Activated CD4-positive, alpha-beta T cell treated with anti-CD3 and anti-CD28 coated beads, Interleukin-2, amount 50 U/mL, for 4 hours (primary cell): ENCODE data around the gene ORM2.
A peak's percentile ranks its signal among the peaks of the same experiment; 100 is the strongest.

ENCODE experiments used
- DNase-seq, 2 experiments: peaks; one replicate each; pipeline ENCODE4 v3.0.0-alpha.2; 2020

The ORM2 gene

DNA sequence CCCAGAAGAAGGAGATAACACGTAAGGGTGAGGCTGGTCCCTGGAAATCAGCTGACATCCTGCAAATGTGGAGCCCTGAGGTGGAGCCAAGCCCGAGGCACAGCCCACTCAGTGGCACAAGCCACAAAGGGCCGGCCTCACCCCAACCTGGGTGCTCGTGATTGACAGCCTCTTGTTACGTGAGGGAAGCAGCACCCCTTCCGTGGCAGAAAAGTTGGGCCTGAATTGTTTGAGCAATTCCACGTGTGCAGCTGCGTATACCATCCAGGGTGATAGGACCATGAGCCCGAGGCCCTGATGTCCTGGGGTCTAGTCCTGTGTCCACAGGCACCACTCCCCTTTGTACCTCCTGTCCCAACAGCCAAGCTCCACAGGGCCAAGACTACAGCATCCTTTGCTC lies 4.8 kb downstream of the ORM2 start:
- no peak for DNase-seq

DNA sequence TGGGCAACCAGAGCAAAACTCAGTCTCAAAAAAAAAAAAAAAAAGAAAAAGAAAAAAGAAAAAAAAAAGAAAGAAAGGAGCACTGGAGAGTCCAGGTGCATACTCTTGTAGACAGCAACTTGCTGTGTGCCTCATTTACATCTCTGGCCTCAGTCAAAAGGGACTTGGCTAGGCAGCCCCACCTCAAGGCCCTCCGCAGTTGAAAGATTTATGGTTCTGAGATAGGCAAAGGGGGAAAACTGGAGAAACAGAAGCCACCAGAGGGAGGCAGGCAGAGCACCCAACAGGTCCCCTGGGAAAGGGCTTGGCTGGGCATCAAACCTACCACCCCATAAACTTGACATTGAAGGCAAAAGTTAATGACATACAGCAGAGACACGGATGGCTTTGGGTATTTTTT lies 6.1 kb downstream of the ORM2 start:
- no peak for DNase-seq

DNA sequence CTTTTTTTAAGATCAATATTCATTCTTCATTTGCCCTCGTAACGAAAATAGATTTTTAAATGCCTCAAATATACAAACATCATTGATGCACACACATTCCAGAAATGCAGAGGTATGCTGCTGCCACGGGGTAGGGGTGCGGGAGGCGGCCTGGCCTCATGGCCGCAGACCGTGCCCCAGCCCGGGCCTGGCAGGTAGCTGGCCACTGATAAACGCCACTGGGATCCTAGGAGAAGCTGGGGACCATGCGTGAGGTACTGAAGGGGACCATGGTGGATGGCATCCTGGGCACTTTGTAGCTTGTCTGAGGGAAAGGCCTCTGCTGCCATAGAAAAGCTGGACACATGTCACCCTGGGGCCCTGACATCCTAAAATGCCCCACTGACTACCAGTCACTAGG lies 6.5 kb downstream of the ORM2 start:
- no peak for DNase-seq

DNA sequence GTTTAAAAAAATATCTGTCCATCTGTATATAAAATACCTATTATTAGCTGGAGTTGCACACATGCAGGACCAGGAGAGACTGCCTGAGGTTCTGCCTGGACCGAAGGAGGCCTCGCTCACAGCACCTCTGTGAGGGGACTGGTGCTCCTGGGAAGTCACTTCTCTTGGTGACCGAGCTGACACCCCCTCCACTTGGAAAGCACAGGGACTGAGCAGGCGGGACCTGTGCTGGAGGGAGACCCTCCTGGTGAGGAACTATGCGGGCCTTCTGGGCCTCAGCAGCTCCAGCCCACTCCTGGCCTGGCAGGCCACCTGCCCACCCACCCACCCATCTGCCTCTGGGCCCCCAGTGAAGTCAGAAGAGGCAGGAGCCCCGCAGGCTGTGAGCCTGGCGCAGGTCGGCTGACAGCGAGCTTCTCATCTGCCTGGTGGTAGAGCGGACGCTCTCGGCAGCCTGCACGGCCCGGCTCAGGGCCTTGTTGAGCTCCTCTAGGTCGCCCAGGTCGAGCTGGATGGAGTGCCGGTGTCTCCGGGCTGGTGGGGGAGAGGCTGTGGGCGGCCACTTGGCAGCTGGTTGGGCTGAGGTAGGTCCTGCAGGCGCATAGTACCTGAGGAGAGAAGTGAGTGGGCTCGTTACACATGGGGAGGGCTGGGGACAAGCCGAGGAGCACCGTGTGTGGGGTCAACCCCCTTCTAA lies 7.2 kb downstream of the ORM2 start:
- DNase-seq: no peak

DNA sequence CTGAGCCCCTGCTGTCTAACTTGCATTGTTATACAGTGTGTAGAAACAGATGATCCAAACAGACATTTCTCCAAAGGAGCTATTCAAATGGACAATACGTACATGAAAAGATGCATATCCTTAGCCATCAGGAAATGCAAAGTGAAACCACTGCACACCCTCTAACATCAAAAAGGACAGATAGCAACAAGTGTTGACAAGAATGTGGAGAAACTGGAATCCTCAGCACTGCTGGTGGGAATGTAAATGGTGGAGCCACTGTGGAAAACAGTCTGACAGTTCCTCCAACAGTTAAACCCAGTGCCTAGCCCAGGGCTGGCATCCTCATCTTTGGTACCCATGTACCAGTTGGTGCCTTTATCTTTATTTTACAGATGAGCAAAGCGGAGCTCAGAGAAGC lies 8.5 kb downstream of the ORM2 start:
- no peak for DNase-seq

DNA sequence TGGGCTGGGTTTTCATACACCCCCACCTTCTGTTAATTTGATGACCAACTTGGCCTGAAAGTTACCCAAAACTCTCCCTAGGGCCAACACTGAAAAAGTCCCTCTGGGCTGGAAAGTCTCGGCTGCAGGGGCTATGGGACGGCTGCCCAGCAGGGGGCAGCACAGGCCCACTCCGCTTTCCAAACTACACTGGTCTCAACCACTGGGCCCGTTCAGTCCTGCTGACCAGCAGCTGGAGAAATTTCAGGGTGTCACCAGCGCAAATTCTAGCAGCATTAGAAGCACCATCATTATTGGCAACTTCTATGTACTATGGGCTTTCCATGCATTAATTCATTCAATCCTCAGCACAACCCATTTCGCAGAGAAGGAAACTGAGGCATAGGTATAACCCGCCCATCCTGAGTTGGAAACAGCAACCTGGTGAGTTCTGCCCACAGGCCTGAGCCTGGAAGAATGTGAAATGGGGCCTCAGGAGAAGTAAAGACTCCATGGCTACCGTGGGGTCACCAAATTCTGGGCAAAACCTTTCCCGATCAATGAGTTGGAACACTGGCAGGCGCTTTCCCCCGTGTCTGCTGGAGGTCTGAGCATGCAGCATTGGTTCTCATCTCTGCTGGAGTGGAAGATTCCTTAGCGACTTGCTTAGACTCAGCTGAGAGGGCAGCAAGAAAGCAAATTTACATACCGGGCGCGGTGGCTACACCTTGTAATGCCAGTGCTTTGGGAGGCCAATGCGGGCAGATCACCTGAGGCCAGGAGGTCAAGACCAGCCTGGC lies 9.7 kb downstream of the ORM2 start:
- DNase-seq: peak; percentile 43 to 53

DNA sequence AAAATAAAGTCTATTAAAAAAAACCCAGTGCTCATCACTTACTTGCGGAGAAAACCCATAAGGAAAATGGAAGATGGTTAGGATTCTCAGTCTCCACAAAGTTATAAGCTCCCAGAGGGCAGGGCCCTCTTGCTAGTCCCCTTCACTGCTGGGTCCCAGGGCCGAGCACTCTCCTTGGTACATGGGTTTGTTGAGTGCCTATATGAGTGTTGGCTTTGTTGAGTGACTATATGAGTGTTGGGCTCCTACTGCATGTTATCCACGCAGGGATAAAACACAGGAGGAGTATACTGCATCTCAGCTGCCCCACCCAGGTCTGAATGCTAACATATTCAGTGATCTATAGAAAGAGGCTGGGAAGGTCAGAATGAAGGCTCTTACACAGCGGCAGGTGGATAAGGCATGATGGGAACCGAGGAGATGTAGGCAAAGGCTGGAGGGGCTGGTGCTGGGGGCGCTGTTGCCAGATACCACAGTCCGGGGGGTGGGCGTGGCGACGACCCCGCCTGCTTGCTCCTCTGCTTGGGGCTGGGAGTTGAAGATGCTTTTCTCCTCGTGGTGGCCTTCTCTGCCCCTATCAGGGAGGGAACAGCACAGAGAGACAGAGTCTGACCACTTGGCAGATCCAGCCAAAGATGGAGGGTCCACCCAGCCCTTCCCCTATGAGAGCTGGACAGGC lies 11.6 kb downstream of the ORM2 start:
- DNase-seq: no peak

DNA sequence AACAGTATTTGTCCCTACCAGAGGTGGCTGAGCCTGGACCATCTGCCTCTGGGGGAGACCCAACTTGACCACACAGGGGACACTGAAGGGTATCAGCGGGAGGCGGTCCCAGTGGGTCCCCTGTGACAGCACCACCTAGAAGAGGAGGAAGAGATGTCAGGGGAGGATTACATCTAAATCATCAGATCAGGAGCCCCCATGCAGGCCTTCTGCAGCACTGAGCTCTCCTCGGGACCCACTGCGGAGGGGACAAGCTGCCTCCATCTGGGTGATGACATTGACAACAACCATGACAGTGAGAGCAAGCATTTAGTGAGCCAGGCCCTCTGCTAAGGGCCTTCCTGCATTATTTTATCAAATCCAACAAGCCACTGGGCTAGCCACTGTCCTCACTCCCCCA lies 12.3 kb downstream of the ORM2 start:
- DNase-seq: no peak

DNA sequence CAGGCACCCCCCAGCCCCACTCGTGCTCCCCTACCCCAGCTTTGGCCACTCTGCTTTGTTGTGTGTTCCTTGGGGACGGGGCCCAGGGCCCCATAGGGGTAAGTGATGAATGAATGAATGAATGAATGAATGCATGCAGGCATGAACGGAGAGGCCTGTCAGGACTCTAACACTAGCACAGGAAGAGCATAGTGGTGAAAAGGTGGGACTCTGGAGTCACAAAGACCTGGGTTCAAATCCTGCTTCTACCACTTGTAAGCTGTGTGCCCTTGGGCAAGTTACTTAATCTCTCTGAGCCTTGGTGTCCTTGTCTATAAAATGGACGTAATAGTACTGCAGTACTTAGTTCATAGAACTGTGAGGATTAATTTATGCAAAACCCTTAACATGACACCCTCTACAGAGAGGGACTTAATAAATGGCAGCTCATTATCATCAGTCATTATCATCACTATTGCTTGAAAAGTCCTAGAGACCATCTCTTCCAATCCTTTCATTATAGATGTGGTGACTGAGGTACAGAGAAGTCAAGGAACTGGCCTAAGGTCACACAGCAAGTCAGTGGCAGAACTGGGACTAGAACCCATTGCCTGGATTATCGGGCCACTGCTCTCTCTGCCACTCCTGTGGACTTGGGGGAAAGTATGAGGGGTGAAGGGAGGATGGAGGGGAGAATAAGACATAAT lies 13.2 kb downstream of the ORM2 start:
- DNase-seq: no peak

DNA sequence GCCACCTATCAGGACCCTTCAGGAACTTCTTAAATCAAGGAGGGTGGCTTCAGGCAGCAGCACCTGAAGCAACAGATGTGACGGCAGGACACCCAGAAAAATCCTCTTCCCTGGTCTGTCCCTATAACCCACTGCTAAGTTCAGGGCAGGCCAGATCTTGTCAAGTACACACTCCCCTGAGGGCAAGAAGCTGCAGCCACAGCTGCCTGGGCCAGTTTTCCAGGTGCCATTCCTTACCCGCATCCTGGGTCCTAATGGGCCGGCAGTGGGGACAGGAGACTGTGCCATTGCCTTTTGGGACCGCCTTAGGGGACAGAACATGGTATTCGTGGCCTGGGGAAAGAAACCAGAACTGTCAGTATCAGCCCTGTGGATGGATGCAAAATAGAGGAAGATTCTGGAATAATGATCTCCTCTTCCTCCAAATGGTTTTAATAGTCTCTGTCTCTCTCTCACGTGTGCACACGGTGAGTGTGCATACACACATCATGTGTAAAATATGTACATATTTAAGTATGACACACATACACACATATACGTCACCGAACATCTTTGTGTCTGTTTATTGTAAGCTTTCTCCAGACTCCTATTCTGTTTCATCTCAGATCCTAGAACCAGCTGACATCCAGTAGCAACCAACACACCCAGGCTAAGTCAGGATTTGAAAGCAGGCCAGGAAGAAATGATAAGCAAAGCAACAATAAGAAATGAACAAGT lies 14.0 kb downstream of the ORM2 start:
- no peak for DNase-seq

DNA sequence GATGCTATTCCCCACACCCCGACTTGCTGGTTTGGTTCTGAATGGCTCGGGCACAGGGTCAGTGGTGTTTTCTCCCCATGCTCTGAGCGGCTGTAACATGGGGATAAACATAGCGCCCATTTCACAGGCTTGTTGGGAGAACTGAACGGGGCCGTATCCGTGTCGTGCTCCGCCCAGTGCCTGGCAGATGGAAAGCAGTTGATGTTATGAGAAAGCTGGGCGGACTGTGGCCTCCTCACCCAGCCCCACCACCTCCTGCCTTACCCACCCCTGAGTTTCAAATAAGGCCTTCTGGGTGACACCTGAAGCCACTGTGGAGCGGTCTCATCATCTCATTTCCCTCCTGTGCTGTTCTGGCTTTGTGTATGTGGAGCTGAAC lies 14.5 kb downstream of the ORM2 start:
- no peak for DNase-seq

DNA sequence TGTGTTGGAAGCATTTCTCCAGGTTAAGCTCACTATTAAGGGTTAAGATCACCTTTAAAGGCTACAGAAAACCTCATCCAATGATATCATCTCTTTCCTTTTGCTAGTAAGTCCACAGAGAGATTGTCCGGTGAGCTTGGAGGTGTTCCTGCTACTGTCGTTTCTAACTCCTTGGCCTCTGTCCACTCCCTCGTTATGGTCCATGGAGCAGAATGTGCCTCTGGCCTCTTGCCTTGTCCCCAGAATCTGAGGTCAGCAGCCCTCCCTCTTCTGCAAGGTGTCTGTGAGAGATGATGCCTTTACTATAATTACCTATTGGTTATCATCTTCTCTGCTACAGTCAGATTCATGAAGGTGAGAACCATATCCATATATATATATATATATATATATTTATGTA lies 15.0 kb downstream of the ORM2 start:
- no peak for DNase-seq

DNA sequence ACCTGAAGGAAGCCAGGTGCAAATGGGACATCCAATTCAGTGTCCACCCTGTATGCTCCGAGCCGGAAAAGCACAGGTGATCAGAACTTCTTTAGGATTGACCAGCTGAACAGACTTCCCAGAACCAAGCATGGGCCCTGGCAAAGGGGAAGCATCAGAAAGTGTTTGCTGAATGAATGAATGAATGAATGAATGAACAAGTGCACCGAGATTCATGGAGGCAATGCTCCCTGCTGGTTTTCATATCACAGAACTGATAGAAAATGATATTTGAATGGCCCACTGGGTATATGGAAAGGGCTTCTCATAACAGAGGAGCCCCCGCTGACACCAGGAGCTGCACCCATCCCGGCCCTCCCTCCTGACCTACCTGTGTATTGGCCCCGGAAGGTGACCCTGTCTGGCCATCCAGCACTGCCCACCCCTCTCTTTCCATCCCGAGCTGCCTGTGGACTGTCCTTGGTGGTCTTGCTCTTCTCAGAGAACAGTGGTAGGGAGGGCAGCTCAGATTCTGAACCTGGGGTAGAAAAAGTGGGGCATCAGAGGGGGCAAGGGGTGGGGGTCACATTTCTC lies 15.9 kb downstream of the ORM2 start:
- DNase-seq: no peak

DNA sequence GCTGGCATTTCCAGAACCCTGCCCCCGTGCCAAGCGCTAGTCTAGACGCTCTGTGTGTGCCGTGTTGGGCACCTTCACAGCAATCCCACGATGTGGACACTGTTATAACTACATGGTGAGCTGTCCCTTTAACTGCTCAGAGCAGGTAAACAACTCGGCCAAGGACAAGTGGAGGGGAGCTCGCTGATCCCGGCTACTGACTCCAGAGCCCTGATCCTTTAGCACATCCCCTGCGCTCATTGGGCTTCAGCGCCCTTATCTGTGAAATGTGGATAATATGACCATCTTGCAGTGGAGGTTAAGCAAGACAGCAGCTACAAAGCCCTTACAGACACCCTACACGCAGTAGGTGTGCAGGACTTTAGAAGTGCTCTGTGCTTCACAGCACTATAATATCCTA lies 16.5 kb downstream of the ORM2 start:
- no peak for DNase-seq

DNA sequence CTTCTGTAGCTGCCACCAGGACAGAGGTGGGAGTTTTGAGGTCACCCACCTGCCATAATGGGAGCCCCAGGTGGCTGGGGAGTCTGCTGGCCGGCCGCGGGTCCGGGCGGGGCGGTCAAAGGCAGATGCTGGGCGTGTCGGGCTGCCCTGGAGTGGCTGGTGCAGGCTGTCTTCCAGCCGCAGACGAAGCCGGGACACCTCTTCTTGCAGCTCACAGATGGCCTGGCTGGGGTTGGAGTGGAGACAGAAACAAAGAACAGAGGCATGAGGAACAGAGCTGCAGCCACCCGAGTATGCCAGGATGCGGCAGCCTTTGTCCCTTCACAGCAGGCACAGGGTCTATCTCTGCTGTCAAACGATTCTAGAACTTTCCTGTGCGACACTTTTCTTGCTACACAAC lies 18.0 kb downstream of the ORM2 start:
- DNase-seq: no peak

DNA sequence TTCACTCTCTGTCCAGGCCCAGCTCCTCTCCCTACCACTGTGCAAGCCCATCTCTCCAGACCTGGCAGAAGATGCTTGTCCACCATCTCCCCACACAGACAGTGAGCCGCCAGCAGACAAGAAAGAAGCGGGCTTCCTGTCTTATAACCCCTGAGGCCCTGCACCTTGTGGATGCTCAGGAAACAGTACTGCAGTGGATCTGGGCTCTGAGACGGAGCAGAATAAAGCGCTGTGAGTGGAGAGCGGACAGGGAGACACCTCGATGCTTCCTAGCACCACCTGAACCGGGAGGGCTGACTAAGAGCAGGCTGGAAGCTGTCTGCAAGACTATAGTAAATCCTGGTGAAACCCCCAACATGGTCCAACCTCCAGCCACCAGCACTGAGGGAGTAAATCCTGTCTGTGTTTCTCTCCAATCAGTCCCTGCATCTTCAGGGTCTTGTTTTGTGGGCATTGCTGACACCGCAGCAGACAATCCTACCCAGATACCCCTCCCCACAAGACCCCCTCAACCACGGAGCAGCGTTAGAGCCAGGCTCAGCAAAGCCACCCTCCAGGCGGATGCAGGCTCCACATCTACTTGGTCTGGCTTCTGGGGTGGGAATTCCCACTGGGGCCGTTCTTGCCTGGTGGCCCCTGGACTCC lies 18.7 kb downstream of the ORM2 start:
- no peak for DNase-seq

DNA sequence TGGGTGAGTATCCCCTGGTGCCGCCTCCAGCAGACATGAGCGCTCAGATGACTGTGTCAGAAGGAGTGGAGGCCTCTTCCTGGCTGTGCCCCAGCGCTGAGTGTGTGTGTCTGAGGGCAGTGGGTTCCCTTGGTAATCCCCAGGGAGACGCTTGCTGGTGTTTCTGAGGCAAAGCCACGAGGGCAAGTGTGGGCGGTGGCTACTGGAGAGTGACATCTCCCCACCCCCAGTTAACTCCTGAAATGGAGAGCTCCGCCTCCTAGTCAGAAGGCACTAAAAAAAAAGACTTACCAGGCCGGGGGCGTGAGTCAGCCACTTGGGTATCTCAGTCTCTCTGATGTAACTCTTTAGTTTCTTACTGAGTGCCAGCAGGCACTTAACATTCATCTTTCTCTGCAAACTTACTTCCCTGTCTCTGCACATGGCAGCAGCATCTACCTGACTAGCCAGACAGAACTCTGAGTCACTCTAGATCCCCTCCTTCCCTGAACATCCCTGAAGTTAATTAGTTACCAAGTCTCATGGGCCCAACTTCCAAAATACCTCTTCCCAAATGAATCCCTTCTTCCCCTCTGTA lies 19.3 kb downstream of the ORM2 start:
- peak; percentile 63 to 71 for DNase-seq

DNA sequence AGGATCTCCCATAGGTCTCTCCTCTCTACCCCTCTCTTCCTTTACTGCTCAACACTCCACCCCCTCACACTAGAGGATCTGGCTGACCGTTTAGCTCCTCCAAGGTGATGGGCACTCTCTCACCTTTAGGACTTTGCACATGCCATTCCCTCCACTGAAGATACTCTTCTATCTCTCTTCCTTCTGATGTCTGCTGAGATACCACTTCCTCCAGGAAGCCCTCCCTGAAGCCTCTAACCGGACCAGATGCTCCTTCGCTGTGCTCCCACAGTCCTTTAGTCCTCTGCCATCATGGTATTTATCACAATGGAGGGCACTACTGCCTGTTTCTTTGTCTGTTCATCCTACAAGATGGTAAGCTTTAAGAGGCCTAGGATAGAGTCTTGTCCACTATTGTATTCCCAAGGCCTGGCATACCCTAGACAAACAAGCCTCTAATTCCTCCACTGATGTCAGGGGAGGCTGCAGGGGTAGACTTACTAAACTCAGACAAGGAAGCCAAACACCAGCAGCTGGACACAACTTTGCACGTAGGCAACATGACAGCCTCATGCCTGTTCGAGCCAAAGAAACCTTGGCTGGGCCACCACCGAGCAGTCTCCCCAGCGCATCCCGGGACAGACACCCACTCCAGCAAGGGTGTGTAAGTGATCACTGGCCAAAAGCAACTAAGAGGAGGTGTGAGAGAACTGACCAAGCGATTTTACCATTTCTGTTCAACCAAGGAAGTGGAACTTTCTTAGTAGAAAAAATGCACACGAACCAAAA lies 20.2 kb downstream of the ORM2 start:
- DNase-seq: no peak

DNA sequence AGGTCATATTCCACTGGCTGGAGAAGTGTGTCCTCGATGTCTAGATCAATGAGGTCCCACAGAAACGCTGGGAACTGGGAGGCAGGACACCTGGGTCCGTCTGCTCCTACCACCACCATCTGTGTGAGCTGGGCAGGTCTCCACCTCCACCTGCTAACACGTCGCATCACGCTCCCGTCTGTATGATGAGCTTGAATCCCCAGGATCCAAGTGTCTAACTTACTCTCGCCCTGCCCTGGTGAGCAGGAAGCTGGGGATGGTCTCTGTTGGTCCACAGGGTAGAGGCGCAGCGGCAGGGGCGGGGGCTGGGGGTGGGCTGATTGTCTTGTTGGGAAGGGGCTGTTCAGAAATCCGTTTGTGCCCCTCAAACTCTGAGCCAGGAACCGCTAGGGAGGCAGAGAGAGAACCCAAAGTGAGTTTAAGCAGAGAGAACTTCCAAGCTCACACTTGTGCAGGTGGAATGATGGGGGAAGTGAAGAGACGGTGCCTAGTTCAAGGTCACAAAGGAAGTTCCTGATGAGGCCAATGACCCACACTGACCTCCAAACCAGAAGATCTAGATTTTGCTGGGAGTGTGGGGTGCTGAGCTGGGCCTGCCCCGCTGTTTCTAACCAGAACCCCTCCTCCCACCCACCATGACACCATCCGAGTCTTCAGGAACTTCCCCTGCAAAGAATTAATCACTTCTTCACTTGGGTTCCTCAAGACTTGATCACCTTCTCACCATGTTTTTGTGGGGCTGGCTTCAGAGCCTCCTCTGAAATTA lies 21.1 kb downstream of the ORM2 start:
- DNase-seq: no peak

DNA sequence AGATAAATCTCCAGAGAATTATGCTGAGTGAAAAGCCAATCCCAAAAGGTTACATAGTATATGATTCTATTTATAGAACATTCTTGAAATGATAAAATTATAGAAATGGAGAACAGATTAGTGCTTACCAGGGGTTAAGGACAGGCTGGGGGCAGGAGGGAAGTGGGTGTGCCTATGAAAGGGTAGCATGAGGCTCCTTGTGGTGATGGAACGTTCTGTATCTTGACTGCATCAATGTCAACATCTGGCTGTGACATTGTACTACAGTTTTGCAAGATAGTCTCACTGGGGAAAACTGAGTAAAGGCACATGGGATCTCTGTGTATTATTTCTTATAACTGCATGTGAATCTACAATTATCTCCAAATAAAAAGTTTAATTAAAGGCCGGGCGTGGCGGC lies 22.3 kb downstream of the ORM2 start:
- no peak for DNase-seq
